ENCODE measurements around the gene CYP46A1.
"Not testable (repeated sequence)": the region's sequence is repeated elsewhere in the genome, so short reads cannot be mapped to it uniquely, and the experiment has no call there.

Gene CYP46A1

DNA sequence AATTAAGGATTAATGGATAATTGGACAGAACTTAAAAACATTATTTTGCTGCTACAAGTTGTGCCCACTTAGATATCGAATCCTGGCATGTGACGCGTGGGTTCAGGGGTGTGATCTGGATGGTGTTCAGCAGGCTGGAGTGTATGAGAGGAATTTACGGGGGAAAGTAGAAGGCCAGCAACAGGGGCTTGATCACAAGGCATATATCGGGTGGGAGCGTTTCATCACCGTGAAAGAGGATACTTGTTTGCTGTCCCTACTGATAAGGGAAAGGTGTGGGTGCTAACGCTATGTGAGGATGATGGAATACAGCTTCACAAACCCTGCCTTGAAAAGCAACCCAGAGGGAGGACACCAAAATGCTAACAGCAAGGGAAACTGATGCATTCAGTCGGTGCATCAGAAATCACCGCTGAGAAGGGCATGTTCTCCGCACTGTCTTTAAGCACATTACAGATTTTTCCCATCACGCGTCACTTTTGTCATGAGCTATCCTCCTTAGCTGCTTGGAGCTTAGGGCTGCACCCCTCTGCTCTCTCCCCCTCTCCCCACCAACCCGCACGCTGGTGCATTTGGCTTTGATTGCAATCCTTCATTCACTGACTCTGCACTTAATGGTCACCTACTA lies 25.8 kb upstream of the CYP46A1 start:
- FAIRE-seq = no peak

DNA sequence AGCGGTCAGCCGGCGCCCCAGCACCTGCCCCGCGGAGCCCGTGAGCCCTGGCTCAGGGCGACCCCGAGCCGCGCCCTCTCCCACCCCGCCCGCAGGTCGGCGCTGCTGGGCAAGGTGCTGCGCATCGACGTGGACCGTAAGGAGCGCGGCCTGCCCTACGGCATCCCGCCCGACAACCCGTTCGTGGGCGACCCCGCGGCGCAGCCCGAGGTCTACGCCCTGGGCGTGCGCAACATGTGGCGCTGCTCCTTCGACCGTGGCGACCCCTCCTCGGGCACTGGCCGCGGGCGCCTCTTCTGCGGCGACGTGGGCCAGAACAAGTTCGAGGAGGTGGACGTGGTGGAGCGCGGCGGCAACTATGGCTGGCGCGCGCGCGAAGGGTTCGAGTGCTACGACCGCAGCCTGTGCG lies 24.8 kb upstream of the CYP46A1 start:
- no peak for FAIRE-seq

DNA sequence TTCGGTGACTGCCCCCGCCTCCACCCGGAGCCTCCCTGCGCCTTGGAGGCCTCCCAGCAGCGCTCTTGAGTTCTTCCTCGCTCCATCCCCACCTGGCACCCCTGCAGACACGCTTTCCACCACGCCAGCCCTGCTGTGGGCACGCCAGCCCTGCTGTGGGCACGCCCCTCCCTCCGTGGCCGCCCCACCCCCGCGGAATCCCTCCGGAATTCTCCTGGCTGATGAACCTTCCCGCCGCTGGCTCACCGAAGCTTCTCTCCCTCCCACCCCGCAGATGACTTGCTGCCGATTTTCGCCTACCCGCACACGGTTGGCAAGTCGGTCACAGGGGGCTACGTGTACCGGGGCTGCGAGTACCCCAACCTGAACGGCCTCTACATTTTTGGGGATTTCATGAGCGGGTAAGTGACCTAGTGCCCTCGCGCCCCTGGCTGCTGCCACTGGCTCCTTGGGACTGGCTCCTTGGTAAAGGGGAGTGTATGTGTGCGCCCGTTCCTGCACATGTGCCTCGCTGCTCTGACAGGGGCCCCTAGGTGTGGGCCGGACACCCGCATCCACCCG lies 24.0 kb upstream of the CYP46A1 start:
- no peak for FAIRE-seq

DNA sequence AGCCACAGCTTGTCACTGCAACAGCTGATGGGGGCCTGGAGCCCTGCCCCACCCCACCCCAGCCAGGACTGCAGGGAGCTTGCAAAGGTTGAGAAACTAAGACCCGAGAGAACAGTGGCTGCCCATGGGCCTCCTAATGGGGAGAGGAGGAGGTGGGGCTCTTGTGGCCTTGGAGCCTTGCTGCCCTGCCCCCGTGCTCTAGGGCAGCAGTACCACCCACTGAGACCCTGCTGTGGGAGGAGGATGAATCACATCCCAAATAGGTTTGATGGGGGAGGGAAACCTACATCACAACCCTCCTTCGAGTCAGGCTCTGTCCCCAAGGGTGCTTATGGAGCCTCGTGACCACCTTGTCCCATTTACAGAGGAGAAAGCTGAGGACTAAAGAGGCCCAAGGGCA lies 23.3 kb upstream of the CYP46A1 start:
- no peak for FAIRE-seq

DNA sequence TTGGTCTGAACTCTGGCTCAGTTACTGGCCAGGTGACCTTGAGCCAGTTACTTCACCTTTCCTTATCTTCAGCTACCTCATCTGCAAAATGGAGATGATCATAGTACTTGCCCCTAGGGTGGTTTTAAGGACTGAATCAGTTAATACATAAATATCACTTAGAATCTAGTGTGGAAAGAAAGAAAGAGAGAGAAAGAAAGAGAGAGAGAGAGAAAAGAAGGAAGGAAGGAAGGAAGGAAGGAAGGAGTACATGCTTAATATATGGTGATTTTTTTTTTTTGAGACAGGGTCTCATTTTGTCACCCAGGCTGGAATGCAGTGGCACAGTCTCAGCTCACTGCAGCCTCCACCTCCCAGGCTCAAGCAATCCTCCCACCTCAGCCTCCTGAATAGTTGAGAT lies 22.9 kb upstream of the CYP46A1 start:
- FAIRE-seq = not testable (repeated sequence)

DNA sequence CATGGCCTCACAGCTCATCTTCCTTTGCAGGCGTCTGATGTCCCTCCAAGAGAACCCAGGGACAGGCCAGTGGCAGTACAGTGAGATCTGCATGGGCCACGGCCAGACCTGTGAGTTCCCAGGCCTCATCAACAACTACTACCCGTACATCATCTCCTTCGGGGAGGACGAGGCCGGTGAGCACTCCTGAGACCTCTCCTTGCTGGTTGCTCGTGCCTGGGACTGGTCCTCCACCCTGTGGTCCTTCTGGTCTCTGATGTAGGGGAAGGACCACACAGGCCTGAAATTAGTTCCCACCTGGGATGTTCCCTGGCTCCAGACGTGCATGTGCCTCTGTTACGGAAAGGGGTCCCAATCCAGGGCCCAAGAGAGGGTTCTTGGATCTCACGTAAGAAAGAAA lies 21.3 kb upstream of the CYP46A1 start:
- FAIRE-seq = no peak

DNA sequence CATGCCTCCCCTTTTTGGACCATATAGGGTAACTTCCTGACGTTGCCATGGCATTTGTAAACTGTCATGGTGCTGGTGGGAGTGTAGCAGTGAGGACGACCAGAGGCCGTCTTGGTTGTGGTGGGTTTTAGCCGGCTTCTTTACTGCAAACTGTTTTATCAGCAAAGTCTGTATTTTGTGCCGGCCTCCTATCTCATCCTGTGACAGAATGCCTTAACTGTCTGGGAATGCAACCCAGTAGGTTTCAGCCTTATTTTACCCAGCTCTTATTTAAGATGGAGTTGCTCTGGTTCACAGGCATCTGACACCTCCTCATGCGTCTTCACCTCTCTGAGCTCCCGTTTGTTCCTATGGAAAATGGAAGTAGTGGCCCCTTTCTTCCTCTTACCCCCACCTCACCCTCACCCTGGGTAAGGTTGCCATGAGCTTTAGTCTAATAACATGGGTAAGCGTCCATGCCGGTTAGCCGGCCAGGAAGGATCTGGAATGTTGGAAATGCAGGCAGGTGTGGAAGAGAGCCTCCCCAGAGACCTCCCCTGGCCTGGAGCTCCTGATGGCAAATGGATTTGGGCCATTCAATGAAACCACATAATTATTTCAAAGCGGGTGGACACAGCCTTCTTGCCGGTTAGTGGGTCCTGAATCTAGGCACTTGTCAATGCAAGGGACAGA lies 20.6 kb upstream of the CYP46A1 start:
- FAIRE-seq = no peak

DNA sequence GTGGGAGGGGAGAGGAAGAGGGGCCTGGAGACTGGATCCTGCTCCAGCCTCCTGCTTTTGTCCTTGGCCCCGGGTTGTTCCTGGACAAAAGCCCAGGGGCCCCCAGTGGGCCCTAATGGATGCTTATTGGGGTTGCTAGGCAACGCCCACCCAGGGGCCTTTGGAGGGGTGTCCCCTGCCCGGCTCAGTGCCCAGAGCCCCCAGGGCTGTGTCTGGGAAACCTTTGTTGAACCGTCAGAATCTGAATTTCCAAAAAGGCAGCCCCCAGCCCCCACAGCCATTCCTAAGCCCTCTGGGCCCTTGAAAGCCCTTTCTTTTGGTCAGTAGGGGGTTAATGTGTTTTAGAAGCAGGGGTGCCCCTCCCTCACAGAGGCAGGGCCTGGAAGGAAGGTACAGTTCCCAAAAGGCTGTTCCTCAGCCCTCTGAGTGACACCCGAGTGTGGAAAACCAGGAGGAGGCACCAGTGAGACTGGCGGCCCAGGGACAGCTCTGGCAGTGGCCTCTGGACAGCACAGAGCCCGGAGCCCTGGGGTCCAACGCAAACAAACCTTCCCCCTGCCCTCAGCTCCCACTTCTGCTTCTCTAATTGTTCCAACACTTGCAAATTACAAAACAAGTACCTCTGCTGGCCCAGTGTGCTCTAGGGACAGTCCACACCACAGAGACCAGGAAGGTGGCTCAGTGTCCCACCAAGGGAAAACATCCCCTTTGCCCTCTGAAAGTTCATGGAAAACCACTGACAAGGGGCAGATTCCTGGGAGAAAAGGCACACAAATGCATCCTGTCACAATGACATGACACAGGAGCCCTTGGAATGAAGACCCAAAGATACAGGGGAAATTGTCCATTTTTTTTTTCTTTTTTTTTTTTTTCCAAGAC lies 19.8 kb upstream of the CYP46A1 start:
- FAIRE-seq = no peak

DNA sequence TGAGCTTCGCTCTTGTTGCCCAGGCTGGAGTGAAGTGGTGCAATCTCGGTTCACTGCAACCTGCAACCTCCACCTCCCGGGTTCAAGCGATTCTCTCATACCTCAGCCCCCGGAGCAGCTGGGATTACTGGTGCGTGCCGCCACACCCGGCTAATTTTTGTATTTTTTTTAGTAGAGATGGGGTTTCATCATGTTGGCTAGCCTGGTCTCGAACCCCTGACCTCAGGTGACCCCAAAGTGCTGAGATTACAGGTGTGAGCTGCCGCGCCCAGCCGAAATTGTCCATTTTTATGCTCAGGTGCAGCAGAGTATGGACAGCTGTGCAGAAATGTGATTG lies 19.2 kb upstream of the CYP46A1 start:
- FAIRE-seq = no peak

DNA sequence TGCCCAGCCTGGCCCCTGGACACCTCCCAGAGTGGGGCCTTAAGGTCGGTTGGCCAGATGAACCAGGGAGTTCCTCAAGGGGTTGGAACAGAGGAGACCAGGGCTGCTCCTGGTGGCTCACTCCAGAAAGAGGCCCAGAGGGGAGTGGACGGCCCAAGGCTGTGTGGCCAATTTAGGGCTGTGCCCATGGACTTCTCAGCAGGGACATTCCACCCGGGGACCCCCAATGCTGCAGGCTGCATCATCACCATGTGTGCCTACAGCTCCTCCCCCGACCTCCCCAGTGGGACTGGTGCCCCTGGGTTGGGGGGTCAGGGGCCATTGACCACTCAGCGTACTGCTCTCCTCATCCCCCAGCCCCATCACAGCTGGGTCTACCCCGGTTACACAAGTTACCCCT lies 17.6 kb upstream of the CYP46A1 start:
- no peak for FAIRE-seq

DNA sequence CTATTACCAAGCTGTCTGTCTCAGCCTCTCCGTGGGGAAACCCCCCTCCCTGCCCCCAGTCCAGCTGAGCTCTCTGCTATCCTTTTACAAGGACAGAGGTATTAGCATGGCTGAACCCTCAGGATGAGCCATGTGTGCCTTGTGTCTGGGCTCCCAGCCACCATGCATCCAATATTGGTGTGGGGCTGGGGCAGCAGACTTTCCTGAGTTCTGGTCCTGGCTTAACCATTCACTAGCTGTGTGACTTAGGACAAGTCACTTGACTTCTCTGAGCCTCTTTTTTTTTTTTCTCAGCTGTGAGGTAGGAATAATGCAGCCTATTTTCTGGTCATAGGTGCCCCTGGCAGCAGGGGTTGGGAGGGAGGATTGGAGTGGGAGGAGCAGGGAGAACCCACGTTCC lies 17.1 kb upstream of the CYP46A1 start:
- FAIRE-seq = no peak

DNA sequence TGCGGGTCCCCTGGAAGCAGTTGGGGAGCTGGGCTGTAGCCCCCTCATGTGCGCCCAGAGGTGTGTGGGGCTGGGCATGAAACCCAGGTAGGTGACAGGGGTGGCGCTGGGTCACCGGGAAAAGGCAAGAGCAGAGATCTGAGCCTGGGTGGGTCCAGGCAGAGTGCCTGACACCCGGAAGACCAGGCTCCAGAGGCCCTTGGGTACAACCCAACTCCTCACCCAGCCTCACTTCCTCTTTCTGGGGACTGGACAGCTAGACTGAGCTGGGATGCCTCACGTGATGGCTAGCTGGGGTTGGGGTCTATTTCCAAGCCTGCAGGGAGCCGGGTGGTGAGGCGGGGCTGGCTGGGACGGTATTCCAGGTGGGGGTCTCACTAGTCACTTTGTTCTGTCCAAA lies 16.3 kb upstream of the CYP46A1 start:
- FAIRE-seq = no peak

DNA sequence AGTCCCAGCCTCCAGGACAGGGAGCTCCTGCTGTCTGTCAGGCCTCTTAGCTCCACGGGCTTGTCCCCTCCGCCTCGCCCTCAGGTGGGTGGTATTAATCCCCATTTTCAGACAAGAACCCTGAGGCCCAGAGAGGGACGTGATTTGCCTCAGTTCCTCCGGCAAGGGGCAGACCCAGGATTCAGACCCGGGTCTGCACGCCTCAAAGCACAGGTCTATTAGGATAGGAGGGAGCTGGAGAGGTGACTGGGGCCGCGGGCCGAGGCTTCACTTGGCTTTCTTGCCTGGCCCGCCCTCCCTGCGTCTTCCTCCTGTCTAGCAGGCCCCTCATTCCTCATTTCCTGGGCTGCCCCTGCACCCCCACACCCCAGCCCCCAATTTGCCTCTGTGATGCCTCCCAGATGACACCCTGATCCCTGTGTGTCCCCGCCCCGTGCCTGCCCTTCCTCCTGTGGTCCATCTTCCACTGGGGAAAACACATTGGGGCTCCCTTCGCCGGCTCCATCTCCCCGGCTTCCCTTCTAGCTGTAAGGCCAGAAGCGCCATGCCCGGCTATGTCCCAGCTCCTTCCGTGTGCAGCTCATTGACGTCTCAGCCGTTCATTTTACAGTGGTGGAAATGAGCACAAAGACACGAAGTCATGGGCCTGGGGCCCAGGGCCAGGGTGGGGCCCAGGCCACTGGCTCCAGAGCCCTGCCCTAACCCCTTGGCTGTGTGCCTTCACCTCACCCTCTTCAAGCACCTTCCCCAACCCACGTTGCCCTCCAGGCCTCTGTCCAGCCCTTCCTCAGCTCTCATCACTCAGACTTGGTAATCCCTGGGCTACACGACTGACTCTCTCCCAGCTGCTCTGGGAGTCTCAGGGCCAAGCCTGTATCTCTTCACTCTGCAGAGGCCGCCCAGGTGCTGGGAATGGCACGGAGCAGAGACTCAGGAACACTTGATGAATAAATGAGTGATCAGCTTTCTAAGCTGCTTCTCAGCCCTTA lies 15.5 kb upstream of the CYP46A1 start:
- no peak for FAIRE-seq

DNA sequence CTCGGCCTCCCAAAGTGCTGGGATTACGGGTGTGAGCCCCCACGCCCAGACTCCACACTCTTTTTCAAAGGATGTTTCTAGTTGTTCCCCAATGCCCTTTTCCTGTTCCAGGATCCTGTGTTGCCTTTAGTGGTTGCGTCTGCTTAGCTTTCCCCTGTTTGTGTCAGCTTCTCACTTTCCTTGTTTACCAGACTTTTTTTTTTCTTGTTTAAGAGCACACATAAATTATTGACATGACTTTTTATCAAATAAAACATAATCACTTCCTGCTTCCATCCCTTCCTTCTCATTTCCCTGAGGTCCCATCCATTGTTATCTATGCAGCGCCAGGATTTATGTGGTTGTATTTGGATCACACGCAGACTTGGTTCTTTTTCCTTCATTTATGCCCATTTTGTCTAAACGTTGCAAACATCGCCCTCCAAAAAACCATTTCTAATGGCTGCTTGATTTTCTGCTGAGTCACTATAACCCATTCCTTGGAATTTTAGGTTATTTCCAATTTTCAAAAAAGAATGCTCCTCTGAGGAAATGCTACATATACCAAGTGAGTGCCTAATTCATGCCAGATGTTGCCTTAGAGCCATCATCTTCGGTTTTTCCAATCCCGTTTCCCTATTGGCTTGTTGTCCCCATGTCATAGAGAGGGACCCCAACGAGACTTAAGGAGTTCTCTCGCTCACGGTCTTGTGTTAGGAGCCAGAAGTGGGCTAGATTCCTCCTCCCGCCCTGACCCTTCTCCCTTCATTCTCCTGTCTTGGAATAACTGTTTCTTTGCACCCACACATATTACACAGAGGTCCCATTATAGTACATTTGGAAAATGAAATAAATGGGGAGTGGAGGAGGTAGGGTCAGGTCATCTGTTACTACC lies 13.5 kb upstream of the CYP46A1 start:
- FAIRE-seq = no peak

DNA sequence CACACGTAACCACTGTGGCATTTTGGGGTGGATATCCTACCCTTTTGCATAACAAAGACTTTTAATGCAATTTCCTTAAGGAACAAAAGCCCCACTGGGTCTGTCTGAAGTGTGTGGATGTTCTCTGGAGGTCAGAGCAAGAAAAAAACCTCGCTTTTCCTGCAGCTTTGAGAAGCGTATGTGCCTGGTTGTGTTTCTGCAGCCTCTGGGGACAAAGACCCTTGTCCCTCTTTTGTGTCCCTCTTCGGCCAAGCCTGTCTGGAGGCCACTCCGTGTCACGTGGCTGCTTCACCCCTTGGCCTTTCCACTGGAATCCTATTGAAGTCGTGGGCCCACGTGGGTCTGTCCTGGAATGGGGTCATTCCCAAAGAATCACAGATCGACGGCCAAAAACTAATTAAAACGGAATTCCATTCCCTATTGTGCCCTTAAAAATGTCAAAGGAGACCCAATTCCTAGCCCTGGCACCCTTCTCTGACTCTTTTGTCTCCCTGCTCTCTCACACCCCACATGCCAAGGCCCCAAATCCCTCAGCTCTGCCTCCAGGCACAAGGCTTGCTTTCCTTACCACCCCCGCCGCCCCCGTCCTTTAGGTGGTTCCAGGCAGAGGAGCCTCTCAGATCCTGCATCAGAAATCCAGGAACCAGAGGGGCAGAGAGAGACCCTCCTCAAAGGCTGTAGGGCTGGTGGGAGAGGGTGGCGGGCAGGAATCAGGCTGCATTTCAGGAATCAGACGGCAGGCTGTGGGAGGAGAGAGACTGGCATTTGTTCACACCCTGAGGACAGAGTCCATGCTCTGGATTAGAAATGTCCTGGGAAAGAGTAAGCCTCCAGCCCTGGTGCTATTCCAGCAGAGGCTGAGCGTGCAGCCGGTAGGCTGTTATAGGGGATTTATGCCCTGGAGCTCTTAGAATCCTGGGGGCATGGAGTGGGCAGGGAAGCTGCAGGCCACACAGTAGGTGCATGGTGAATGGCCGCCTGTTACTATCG lies 12.6 kb upstream of the CYP46A1 start:
- FAIRE-seq = no peak

DNA sequence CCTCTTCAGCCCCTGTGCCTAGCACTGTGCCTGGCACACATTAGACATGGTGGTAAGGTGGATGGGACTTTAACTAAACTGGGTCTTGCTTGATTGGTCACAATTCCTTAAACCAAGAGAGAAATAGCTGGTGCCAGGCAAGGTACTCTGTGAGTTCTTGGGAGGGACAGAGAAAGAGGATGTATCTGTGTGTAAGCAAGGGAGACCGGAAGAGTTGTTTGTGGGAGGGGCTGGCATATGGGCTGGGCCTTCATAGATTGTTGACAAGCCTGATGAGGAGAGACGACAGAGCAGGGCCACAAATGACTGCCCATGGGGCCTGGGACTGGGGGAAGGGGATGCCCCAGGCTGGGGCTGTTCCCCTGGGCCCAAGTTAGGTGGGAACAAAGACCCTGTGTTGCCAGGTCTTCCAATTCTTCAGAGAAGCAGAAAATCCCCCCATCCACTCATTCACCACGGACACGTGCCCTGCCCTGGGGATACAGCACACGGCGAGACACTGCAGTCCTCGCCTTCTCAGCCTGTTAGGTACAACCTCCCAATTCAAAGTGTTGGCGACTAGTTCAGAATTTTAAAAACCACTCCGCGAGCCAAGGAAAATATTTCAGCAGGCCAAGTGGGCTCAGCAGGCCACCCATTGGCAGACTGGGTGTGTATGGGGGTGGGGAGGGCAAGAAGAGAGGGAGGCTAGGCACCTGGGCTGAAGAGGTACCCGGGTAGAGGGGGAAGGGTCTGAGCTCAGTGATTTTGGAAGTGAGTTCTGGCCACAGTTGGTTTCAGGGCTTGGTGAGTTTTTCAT lies 11.4 kb upstream of the CYP46A1 start:
- FAIRE-seq = no peak

DNA sequence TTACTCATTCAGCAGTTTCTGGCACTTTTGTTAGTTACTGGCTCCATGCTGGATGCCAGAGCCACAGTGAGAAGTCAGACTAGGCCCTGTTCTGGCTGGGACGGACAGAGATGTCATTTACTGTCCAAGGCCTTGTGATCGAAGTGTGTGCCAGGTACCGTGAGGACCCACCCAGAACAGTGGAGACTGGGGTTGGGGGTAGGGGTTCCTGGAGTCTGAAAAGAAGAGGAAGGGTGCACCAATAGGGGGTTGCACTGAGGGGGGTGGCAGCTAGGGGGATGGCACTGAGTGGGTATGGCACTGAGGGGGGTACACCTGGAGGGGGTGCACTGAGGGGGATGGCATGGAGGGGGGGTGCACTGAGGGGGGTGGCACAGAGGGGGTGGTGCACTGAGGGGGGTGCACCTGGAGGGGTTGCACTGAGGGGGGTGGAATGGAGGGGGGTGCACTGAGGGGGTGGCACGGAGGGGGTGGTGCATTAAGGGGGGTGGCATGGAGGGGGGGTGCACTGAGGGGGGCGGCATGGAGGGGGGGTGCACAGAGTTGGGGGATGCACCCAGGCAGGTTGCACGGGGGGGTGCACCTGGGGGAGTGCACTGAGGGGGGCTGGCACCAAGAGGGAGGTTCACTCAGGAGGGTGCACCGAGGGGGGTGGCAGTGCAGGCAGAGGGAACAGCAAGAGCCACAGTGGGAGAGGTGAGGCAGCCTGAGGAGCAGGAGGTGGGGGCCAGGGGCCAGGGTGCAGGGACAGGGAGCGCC lies 10.6 kb upstream of the CYP46A1 start:
- FAIRE-seq = no peak

DNA sequence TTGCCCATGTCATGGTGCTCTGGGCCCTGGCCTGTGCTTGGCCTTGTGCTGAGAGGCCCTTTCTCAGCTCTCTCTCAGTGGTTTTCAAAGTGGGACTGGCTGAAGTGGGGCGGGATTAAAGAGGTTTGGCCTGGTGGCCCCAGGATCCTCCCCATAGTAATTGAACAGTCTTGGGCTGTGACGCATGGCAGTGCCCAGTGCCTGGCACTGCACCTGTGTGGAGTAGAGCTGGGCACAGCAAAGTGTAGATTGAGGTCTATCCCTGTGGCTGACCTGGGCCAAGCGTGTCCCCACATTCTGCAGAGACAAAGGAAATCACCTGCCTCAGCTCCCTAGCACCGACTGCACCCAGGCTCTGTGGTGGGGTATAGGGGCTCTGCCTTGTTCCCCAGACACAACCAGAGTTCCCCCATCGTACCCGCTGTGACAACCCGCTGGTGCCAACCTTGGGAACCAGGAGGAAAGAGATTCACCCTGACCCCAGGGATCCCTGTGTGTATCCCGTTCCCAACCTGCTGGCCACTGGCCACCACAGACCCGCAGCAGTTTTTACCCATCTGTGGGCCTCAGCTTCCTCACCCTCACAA lies 9.9 kb upstream of the CYP46A1 start:
- FAIRE-seq = no peak
